ENCODE data around the gene RAPGEF5.

The RAPGEF5 gene

DNA sequence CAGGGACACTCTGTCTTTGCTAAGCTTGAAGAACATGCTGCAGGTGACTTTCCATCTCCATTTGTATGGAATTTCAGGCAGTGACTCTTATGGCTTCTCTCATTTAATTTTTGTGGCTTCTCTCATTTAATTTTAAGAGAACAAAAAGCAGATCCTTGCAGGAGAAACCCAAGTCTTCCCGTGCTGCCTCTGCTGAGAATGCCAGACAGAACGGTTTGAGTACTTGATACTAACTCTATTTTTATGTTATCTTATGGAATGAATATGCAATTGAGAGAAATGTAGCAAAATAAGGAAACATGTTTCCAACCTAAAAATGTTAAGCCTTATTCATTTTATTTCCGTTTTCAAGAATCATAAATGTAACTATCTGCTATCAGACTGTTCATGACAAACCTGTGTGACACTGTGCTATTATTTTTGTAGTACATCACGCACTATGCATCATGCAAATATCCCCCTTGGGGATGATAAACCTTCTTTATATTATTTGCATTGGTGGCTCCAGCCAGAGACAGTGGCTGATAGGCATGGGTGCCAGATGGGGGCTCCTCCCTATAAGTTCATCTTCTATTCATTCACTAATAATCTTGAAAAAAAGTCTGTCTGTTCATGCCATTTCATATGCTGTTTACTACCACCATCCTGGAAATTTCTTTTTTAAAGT, 6.9 kb upstream of the RAPGEF5 start:
- Histone ChIP-seq H3K27ac (no peak overlapping the region), H3K27me3 (no peaks in the 10 kb centered on the region), H3K4me2 (peak overlapping the region; percentile 69), H3K4me1 (peaks cover 37% of the 10 kb centered on the region), H3K4me3 (no peak overlapping the region), H3K9me3 (no peaks in the 10 kb centered on the region), H4K20me1 (no peaks in the 10 kb centered on the region), H3K36me3 (no peaks in the 10 kb centered on the region), H3K9ac (no peak overlapping the region)
- no peak for TF ChIP-seq Cebpa-rat (IDR thresholded peaks at IDR 0.05)

DNA sequence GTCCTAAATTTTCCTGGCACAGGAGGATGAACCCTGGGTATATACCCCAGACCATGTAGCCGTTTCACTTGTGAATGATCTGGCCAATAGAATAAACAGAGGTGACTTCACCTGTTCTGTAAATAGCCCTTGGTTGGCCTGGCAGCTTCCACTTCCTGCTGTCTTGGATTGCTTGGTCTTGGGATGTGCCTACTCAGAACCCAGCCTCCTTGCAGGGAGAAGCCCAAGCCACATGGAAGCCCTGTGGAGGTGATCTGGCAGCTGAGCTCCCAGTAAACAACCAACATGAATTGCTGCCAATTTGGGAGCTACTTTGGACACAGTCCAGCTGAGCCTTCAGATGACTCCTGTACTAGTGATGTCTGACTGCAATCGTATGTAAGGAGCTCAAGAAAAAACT, 4.8 kb upstream of the RAPGEF5 start:
- no peaks in the 10 kb centered on the region for H4K20me1 ChIP-seq
- H3K4me3 ChIP-seq = no peak overlapping the region
- H3K27ac ChIP-seq = no peak overlapping the region
- no peak for TF ChIP-seq Cebpa-rat (IDR thresholded peaks at IDR 0.05)
- H3K4me2 ChIP-seq = no peak overlapping the region
- no peak overlapping the region for H3K9ac ChIP-seq
- H3K27me3 ChIP-seq = no peaks in the 10 kb centered on the region
- H3K4me1 ChIP-seq = peaks cover 32% of the 10 kb centered on the region
- H3K36me3 ChIP-seq = no peaks in the 10 kb centered on the region
- H3K9me3 ChIP-seq = no peaks in the 10 kb centered on the region

DNA sequence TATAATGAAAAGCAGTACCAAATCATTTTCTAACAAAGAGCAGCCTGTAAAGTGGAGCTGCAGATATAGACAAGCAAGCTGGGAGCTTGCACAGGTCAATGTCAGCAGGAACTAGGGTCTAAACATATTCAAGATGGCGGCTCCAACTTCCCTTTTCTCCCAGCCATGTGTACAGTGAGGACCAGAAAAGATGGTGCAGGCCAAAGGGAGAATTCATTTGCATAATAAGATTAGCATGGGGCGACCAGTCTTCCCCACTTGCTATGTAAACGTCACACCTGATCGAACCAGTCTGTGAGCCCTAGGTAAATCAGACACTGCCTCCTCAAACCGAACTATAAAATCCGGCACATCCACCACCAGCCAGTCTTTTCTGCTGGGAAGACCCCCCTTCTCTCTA, 4.4 kb upstream of the RAPGEF5 start:
- Histone ChIP-seq H3K4me3 (no peak overlapping the region), H3K27me3 (no peaks in the 10 kb centered on the region), H3K9me3 (no peaks in the 10 kb centered on the region), H3K27ac (no peak overlapping the region), H3K4me1 (peaks cover 32% of the 10 kb centered on the region), H3K9ac (no peak overlapping the region), H4K20me1 (no peaks in the 10 kb centered on the region), H3K36me3 (no peaks in the 10 kb centered on the region), H3K4me2 (no peak overlapping the region)
- no peak for TF ChIP-seq Cebpa-rat (IDR thresholded peaks at IDR 0.05)

DNA sequence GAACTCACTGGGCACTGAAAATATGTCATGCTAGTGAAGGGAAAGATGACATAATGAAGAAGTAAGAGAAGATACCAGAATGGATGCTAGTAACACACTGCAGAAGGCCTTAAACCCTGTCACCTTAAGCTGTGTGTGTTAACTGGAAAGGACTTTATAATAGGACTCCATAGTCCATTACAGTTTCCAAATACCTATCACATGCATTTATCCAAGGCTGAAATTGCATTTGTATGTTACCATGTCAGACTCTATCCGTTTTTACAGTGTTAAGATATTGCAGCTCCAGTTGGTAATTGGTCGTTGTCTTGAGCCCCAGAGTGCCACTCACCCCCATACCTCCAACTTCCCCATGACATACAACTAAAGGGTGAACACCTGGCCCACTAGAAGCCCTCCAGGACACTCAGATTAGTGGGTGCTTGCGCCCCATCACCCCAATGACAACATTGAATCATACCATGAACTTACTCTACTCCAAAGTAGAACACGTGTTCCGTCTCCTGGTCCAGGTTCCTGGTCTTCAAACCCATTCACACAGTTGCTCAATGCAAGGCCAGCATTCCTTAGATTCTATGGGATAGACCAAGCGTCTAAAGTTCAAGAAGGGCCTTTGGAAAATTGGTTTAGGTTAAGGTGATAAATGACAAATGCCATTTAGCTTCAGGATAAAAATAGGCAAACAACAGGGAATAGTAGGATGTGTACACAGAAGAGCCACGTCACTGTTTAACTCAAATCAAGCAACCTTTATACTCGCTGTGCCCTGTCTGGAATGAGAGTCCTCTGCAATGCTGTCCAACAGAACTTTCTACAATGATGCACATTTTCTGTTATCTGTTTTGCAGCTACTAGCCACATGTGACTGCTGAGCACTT, 2.1 kb upstream of the RAPGEF5 start:
- H3K4me1 ChIP-seq = peaks cover 28% of the 10 kb centered on the region
- no peak overlapping the region for H3K27ac ChIP-seq
- H3K4me2 ChIP-seq = no peak overlapping the region

DNA sequence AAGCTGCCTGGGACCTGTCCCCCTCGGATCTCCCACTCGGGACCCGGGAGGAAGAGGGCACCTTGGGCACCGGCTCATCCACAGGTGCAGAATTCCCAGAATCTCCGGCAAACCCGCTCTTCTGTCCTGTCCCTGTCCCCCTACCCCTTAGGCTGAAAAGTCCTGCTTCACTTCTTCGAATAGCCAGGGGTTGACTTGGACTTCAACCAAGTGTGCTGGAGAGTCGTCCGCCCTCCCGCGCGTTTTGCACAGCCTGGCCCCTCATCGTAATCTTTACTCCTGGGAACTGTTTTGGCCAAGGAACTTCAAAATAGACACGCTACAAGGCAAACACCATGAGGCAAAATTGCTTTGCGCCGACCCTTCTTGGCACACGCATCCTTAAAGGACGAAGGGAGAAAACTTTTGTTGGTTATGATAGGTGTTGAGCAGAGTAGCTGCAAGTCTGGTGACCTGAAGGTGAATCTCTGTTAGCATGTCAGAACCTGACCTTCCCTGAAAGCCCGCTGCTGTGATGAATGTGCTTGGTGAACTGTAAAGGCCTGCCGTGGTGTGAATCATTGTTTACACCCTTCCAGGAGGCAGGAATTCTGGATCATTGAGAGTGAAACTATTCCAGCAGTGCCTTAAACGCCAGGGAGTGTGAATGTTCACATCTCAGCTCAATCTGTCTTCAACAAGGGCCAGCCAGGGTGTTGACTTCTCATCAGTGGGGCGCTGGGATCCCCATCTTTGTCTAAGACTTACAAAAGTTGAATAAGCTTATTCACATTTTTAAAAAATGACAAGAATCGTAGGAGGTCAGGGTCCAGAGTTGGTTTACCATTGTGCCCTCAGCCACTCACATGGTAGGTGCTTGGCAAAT, 589 bp upstream of the RAPGEF5 start:
- Histone ChIP-seq H3K9me3 (peaks cover 23% of the 10 kb centered on the region), H3K27me3 (no peaks in the 10 kb centered on the region), H3K4me2 (peak overlapping the region; percentile 92), H3K4me1 (peaks cover 23% of the 10 kb centered on the region), H4K20me1 (no peaks in the 10 kb centered on the region), H3K36me3 (peaks cover 20% of the 10 kb centered on the region), H3K27ac (no peak overlapping the region), H3K4me3 (peak overlapping the region; percentile 92), H3K9ac (no peak overlapping the region)
- no peak for TF ChIP-seq Cebpa-rat (IDR thresholded peaks at IDR 0.05)

More for the DNA sequence above, 2.1 kb upstream of the RAPGEF5 start:
- no peak for TF ChIP-seq Cebpa-rat (IDR thresholded peaks at IDR 0.05)
- Histone ChIP-seq H3K36me3 (peaks cover 7% of the 10 kb centered on the region), H3K9ac (no peak overlapping the region), H3K4me3 (no peak overlapping the region), H4K20me1 (no peaks in the 10 kb centered on the region), H3K9me3 (peaks cover 8% of the 10 kb centered on the region), H3K27me3 (no peaks in the 10 kb centered on the region)

DNA sequence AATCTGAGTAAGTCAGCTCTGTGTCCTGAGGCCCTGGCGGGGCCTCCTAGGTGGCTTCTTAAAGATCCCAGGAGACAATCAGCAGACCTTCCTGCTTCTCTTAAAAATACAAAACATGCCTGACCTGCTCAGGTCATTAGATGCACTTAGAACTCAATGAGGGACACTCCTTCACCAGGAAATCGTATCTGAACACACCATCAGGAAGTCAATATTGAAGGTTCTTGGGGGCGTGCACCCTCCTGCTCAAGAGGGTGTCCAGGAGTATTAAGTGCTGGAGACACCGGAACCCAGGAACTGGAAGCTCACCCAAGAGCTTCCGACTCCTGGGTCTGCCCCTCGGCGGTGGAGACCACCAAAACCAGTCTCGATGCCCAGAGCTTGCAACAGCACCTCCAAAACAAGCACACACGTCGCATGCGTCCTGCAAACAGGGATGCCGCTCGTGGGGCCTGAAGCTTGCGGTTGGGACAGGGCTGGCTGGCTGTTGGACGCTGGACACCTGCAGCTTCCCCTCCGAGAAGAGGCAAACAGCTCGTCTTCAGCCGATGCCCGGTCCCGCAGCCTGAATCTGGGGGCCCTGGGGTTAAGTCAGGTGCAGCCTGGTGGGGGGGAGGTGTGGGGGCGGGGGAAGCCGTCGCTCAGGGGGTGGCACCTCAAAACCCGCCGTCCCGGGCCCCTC, 803 bp downstream of the RAPGEF5 start:
- Histone ChIP-seq H3K4me2 (peak overlapping the region; percentile 92), H3K27ac (peak overlapping the region; percentile 91), H3K27me3 (no peaks in the 10 kb centered on the region), H3K9ac (peak overlapping the region; percentile 87), H3K4me1 (peaks cover 31% of the 10 kb centered on the region), H3K36me3 (peaks cover 33% of the 10 kb centered on the region), H3K9me3 (peaks cover 36% of the 10 kb centered on the region), H4K20me1 (no peaks in the 10 kb centered on the region), H3K4me3 (peak overlapping the region; percentile 92)
- no peak for TF ChIP-seq Cebpa-rat (IDR thresholded peaks at IDR 0.05)

DNA sequence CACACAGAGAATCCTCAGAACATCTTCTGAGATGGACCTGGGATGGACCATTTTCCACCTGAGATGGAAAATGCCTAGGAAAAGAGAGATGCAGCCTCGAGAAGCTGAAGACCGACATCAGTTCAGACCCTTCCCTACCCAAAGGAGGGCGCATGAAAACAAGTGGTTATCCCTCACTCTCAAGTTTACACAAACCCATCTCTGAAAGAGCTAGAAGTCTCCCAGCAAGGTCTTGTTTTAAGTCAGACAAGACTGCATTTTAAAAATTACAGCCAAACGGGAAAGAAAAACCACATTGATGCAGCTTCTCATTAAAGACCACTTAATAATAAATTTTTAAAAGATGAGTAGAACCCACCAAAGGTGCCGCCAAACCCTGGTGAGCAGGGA, 1.3 kb downstream of the RAPGEF5 start:
- peak overlapping the region; percentile 87 for H3K9ac ChIP-seq
- peak overlapping the region; percentile 92 for H3K4me3 ChIP-seq
- no peaks in the 10 kb centered on the region for H4K20me1 ChIP-seq
- peak overlapping the region; percentile 92 for H3K4me2 ChIP-seq
- H3K4me1 ChIP-seq = peaks cover 36% of the 10 kb centered on the region
- H3K27me3 ChIP-seq = no peaks in the 10 kb centered on the region
- H3K9me3 ChIP-seq = peaks cover 36% of the 10 kb centered on the region
- peak overlapping the region; percentile 91; the same call in 1 of the 2 replicates for H3K27ac ChIP-seq
- H3K36me3 ChIP-seq = peaks cover 37% of the 10 kb centered on the region
- TF ChIP-seq Cebpa-rat (IDR thresholded peaks at IDR 0.05) = no peak

DNA sequence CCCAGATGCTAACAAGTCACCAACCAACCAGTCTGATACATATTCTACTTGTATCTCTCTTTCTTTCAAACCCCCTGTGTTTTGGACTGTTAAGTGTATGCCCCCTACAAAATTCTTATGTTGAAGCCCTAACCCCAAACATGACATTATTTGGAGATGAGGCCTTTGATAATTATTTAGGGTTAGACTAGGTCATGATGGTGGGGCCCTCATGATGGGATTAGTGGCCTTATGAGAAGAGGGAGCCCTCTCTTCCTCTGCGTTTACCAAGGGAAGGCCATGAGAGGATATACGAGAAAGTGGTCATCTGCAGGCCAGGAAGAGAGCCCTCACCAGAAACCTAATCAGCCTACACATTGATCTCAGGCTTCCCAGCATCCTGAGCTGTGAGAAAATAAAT, 2.5 kb downstream of the RAPGEF5 start:
- H3K27me3 ChIP-seq = no peaks in the 10 kb centered on the region

DNA sequence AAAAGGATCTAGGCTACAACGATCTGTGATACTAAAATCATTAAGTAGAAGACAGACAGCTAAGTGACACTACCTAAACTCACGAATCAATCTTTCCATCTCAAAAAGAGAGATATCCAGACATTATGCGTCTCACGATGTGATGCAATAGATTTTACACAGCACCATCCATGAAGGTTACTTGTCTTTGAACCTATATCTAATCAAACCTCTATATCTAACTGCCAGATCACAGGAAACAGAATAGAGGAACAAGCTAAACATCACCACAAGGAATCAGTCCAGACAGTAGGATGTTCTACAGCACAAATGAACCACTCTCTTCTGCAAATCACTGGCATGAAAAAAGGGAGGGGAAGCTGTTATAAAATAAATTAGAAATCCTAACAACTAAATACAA, 4.1 kb downstream of the RAPGEF5 start:
- H3K9me3 ChIP-seq = peaks cover 52% of the 10 kb centered on the region
- H3K27ac ChIP-seq = no peak overlapping the region
- no peaks in the 10 kb centered on the region for H4K20me1 ChIP-seq
- no peak for TF ChIP-seq Cebpa-rat (IDR thresholded peaks at IDR 0.05)
- no peak overlapping the region for H3K9ac ChIP-seq
- no peak overlapping the region for H3K4me2 ChIP-seq
- H3K36me3 ChIP-seq = peaks cover 49% of the 10 kb centered on the region
- no peak overlapping the region for H3K4me3 ChIP-seq
- peaks cover 36% of the 10 kb centered on the region for H3K4me1 ChIP-seq
- H3K27me3 ChIP-seq = no peaks in the 10 kb centered on the region

More for the DNA sequence above, 2.5 kb downstream of the RAPGEF5 start:
- peaks cover 37% of the 10 kb centered on the region for H3K36me3 ChIP-seq
- no peak overlapping the region for H3K9ac ChIP-seq
- no peaks in the 10 kb centered on the region for H4K20me1 ChIP-seq
- 0 out of 2 replicates have a peak overlapping the region, but pooled peaks have one; percentile 27 for H3K4me3 ChIP-seq
- no peak for TF ChIP-seq Cebpa-rat (IDR thresholded peaks at IDR 0.05)
- no peak overlapping the region for H3K27ac ChIP-seq
- peaks cover 36% of the 10 kb centered on the region for H3K4me1 ChIP-seq
- peaks cover 39% of the 10 kb centered on the region for H3K9me3 ChIP-seq
- H3K4me2 ChIP-seq = peak overlapping the region; percentile 92

Measured in BLaER1 (cell line).